H7 (cell line): ENCODE measurements around the gene PRR33. TPM values are rescaled to one million over a fixed set of nuclear protein-coding genes. Genes with fewer than 3 reads are reported as not detected.

Experiments used
- DNase-seq: peaks from one replicate; pipeline ENCODE4 v3.0.0; 2012
- H3K27me3 ChIP-seq: 2 replicates; pipeline ENCODE4 v1.6.0; 2011; ENCODE audit warnings: mild to moderate bottlenecking, low read length; ENCODE audit not compliant: control insufficient read depth, insufficient read depth
- H3K36me3 ChIP-seq: replicated peaks from 2 replicates; pipeline ENCODE4 v1.5.1; 2011; ENCODE audit warnings: low read length; ENCODE audit not compliant: control insufficient read depth, insufficient read depth
- H3K4me3 ChIP-seq: 2 replicates; pipeline ENCODE4 v1.5.1; 2011; ENCODE audit warnings: low read depth, mild to moderate bottlenecking, control low read depth, low read length, moderate library complexity; ENCODE audit not compliant: insufficient read depth
- total RNA-seq: library from RNA; depleted of rRNA; stranded (reverse); fragments of >200 nt; shearing (Covaris generic); gene quantifications from 2 replicates; pipeline ENCODE4 v1.2.3, GENCODE V29; 2014

PRR33 gene
- total RNA-seq, 1 experiment from 2014 or later = not detected

DNA sequence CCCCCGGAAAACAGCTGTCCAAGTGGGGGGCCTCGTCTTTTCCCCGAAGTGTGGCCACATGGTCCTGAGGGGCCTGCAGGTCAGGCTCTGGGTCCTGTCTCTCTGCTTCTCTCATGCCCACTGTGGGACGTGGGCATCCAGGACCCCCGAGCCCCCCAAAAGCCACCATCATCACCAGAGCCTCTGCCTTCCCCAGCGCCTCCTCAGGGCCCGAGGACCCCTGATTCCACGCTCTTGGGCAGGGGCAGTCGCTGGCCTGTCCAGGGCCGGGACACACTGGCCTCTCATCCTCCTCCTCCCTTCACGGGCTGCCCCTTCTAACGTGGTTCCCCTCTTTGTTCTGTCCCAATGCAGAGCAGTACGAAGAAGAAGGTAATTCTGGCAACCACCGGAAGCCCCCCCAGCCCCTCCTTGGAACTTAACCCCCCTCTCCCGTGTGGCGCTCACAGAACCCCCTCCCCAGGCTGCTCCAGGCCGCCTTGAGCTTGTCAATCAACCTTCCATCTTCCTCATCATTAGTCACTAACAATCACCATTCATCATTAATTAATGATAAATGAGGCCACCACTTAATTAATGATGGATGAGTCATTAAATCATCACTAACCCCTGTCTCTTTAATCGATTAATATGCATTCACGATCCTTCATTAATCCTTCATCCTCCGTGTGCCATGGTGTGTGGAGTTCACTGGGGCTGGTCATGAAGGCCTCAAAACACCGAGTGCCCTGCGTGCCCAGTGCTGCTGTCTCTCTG is 31.7 kb upstream of the PRR33 start:
- no peaks in the 10 kb centered on the region for H3K27me3 ChIP-seq
- H3K36me3 ChIP-seq = no peaks in the 10 kb centered on the region
- peak; percentile 43 for DNase-seq
- no peak overlapping the region for H3K4me3 ChIP-seq

DNA sequence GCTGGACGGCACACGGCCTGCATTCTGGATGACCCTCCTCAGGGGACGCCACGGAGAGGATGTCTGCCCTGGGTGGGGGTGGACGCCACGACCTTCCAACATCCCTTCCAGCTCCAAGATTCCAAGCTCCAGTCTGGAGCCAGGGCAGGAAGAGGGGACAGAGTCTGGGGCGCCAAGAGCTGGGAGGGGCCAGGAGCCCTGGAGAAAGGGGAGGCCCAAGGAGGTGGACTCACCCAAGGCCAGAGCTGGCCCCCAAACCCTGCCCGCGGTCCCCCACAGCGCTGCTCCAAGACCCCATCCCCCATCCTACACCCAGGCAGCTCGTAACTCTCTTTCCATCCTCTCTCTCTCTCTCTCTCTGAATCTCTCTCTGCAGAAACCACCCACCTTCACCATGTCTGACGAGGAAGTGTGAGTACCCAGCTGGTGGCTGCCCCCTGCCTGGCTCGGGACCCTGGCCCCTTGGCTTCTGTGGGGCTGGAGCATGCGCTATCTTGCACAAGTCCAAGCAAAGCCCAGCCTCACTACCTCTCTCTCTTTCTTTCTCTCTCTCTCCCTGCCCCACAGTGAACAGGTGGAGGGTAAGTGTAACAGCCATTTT is 30.9 kb upstream of the PRR33 start:
- Histone ChIP-seq H3K4me3 (no peak overlapping the region), H3K36me3 (no peaks in the 10 kb centered on the region), H3K27me3 (no peaks in the 10 kb centered on the region)
- DNase-seq = peak; percentile 47

DNA sequence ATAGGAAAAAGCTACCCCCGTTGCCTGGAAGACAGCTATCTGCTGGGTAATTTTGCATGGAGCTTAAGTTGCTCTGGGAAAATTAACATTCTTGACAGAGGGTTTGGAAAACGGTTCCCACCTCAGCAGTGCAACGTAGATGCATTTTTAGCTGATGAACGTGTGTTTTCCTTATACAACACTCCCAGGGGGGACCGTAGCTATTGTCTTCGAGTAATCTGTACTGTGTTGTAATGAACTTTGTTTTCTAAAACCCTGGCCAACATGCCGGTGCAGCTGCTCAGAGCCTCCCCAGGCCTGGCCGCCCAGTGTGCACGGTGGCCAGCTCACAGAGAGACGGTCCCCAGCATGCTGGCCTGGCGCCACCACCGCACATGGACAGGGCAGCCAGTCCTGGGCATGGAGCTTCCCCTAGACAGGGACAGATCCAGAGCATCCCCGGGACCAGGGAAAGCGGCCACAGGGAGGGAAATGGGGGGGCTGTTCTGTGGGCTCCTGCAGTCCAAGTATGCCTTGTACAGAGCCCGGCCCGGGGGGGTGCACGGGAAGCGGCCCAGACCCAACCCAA is 30.0 kb upstream of the PRR33 start:
- no peaks in the 10 kb centered on the region for H3K36me3 ChIP-seq
- H3K27me3 ChIP-seq = no peaks in the 10 kb centered on the region
- H3K4me3 ChIP-seq = no peak overlapping the region
- peak; percentile 60 for DNase-seq

DNA sequence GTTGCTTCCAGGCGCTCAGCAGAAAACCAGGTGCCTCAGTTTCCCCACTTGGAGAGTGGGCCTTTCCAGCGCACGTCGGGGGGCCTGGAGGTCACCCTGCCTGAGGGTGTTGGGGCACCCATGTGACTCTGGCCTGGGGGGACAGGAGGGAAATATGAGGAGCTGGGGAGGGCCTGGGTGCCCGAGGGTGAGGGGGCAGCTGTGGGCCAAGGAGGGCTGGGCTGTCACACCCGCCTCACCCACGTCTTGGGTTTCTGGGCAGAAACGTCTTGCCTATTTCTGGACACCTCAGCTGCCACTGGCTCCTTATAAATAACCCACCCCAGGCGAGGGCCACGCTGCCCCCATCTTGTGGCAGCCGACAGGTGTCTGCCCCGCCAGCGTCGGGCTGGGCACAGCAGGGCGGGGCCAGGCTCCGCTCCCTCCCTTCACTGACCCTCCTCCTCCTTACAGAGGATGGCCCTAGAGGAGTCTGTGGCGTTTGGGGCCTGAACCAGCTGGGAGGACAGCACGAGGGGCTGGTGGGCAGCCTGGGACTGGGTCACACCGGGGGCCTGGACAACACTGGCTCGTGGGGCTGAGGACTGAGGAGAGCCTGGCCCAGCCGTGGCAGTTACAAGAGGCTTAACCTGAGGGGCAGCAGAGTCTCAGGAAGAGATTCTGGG is 29.3 kb upstream of the PRR33 start:
- Histone ChIP-seq H3K4me3 (no peak overlapping the region), H3K27me3 (no peaks in the 10 kb centered on the region), H3K36me3 (no peaks in the 10 kb centered on the region)
- DNase-seq = peak; percentile 75

DNA sequence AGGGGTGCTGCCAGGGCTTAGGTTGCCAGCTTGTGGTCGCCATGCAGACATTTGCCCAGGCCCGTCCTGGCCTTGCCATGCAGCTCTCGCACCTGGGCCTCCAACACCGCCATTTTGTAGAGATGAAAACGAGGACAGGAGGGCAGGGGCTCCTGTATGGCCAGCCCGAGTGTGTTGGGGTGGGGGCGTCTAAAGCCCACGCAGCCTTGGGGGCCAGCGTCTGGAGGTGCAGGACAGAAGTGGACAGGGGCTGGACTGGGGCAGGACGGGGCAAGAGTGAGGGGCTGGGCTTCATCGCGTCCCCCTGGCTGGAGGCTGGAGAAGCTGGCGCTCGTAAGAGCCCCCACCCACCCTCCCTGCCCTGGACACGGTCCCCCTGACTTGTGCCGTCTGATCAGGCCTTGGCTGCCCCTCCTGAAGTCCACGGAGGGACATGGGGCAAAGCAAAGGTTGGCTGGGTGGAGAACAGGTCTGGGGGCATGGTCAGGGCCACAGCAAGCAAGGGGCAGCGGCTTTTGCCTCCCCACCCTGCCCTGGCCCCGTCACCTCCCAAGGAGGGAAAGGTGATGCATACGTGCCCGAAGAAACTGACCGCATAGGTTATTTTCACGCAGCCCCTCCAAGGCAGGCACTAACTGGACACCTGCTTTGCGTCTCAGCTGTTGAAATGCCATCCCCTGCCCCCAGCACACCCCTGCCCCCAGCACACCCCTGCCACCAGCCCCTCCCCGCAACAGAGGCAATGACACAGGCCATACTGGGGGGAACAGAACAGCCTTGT is 28.6 kb upstream of the PRR33 start:
- H3K36me3 ChIP-seq = no peaks in the 10 kb centered on the region
- no peaks in the 10 kb centered on the region for H3K27me3 ChIP-seq
- DNase-seq = peak; percentile 48
- H3K4me3 ChIP-seq = no peak overlapping the region

DNA sequence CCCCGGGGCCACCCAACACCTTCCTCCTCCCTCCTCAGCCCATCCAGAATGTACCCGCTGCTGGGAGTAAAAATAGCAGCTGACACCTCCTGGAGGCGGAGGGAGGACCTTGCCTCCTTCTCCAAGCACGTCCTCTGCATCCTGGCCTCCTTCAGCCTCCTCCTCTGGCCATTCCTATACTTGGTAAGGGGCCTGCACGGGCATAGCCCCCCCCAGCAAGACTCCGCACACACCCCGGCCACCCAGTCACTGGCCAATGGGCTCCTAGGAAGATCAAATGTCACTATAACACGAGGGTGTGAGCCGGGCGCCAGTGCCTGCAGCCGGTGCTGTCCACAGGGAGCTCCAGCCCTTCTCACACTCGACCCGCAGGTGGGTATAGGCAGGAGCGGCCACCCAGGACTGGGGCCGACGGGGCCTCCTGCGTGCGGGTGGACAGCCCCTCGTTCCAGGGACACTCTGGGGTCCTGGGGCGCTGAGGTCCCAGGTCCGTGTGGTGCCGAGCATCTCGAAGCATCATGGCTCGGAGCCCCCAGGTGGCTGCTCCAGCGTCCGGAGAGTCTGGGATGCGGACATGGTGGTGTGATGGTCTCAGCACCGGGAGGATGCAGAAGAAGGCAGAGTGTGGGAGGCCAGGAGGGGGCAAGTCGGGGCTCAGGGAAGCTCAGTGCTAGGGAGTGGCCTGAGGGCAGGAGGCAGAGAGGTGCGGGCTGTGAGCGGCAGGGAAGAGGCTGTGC is 27.9 kb upstream of the PRR33 start, which contains the start of gene TNNT3:
Gene TNNT3 (plus strand): TSS at position 313 of the 737 bp plus-strand sequence. CDS start 3,172 bp downstream, outside the sequence.
- Histone ChIP-seq H3K27me3 (no peaks in the 10 kb centered on the region), H3K36me3 (no peaks in the 10 kb centered on the region), H3K4me3 (no peak within 1 kb of the TSS)
- peak; percentile 80 for DNase-seq

DNA sequence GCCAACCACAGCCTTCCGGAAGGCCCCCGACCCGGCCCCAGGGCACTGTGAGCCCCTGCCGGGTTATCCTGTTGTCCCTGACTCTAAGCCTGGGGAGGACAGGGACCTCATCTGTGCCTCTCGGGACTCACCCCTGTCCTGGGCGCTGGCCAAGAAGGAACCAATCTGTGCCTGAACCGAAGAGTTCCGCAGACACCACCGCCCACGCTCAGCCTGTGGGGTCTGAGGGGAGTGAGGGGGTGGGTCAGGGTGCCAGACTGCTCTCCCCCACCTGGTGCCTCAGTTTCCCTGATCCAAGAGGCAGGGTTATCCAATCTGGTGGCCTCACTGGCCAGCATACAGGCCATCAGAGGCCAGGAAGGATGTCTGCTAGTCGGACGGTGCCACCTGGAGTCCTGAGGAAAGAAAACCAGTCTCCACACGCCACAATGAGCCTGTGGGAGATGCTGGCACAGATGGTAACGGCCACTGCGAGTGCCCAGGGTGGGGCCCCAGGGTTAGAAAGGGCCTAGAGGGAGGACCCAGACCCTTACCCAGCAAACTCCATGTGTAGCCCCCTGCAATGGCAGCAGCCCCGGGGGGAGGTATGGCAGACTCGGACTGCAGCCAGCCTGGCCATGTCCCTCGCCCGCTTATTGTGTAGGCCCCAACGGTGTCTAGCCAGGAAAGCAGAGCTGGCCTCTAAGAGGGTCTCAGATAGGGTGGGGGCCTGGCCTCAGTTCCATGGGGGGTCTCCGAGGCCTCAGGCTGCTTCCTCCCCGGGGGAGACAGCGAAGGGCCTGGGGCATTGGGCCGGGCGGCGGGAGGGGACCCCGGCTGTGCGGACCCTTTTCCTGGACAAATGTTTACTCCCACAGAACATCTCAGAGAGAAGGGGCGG is 27.0 kb upstream of the PRR33 start:
- H3K36me3 ChIP-seq = no peaks in the 10 kb centered on the region
- peak; percentile 64 for DNase-seq
- H3K4me3 ChIP-seq = no peak overlapping the region
- no peaks in the 10 kb centered on the region for H3K27me3 ChIP-seq

DNA sequence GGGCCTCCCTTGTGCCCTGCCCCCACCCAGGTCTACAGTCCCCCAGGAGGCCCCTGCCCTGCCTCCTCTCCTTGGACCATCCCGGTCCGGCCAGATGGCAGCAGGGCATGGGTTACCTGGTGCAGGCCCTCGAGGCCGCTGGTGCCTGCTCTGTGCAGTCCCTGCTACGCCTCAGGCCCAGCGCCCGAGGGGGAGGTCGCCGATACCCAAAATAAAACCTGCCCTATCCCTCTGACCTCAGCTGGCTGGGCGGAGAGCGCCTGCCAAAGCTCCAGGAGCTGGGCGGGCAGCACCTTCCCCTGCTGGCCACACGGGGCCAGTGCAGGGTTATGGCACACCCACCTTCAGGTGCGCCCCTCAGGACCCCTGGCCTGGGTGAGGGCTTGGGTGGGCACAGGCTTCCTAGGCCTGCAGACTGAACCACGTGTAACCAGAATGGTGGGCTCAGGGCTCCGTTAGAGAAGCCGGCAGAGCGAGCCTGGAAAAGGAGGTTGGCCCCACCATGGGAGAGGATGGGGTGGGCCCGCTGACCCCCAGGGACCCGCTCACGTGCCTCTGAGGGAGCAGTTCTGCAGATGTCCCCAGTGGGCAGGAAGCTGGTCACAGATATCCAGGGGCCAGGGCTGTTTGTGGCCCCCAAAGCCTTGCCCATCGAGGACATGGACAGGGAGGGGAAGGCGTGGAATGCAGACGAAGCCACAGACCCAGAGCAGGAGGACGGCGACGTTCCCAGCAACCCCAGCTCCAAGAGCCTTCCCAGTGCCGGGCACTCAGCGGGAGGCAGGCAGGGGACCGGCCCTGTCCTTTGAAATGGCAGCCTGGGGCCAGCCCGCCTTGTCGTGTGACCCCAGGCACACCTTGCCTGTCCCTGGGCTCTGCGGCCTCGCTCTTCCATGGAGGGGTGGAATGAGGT is 26.1 kb upstream of the PRR33 start:
- no peak overlapping the region for H3K4me3 ChIP-seq
- DNase-seq = peak; percentile 95
- no peaks in the 10 kb centered on the region for H3K27me3 ChIP-seq
- no peaks in the 10 kb centered on the region for H3K36me3 ChIP-seq

DNA sequence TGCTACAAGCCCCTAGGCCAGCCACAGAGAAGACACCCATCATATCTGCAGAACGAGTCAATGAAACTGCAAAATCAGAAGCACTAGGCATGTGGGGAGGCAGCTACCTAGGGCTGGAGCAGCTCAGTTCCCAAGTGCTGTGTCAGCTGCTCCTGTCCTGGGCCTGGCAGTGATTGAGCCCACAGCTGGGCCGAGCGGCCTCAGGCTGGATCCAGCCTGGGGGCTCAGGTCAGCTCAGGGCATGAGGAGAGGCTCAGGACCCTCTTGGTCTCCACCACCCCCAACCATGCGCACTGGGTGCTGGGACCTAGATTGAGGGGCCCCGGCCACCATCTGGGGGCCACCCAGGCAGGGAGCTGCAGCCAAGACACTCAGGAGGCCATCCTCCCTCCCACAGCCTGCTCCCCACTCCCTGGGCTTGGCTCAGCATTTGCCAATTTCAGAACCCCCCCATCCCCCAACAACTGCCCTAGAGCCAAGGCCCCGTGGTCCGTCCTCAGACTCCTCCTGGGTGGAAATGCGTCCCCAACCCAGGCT is 25.4 kb upstream of the PRR33 start:
- H3K36me3 ChIP-seq = no peaks in the 10 kb centered on the region
- DNase-seq = no peak
- no peak overlapping the region for H3K4me3 ChIP-seq
- no peaks in the 10 kb centered on the region for H3K27me3 ChIP-seq

DNA sequence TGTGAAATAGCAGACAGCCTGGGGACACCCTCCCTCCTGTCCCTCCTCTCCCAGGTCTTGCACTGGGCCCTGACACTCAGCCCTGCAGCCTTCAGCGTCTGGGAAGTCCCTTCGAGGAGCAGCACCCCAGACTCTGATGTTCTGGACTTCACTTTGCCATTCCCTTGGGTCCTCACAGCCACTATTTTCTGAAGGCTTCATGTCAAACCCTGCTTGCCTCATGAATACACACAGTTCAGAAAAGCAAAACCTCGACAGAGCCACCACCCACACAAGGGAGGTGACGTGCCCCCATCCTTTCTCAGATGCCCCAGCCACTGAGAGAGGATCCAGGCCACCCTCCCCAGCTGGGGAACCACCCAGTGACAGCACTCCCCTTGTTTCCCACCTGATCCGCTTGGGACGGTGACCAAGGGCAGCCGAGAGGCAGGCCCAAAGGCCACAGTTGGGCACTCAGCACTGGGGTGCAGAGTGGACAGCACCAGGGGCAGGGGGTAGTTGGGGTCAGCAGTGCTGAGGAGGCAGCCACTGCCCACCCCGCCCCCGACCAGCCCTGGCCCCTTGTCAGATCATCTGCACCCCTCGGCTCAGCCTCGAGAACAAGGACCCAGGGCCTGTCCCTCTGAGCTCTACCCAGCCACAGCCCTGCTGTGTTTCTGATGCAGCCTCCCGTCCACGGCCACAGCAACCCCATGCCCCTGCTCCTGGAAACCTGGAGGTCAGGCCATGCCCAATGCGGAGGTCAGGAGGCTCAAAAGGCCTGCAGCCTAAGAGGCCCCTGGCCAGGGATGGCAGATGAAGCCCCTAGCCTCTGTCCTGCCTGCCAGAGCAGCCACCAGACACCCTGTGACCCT is 24.7 kb upstream of the PRR33 start:
- no peaks in the 10 kb centered on the region for H3K27me3 ChIP-seq
- H3K36me3 ChIP-seq = no peaks in the 10 kb centered on the region
- no peak overlapping the region for H3K4me3 ChIP-seq
- peak; percentile 51 for DNase-seq

DNA sequence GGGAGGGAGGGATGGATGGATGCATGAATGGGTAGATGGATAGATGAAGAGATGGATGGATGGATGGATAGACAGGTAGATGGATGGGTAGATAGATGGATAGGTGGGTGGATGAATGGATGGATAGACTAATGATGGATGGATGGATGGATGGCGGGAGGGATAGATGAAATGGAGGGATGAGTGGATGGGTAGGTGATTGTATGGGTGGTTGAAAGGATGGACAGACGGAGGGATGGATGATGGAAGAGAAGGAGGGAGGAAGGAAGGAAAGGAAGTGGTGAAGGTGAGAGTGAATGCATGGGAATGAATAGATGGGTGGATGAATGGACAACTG is 24.1 kb upstream of the PRR33 start:
- DNase-seq = no peak
- H3K4me3 ChIP-seq = no peak overlapping the region
- H3K27me3 ChIP-seq = no peaks in the 10 kb centered on the region
- no peaks in the 10 kb centered on the region for H3K36me3 ChIP-seq
